K562 (cell line): ENCODE data around the gene CDC6. TPM values are rescaled to one million over a fixed set of nuclear protein-coding genes. Genes with fewer than 3 reads are reported as not detected.

Experiments
- CEBPG ChIP-seq, 3 experiments: fragments of 200-800 bp in 1 of 3; sonication (Bioruptor generic) in 1 of 3; sonication (generic) in 1 of 3; formaldehyde crosslinking in 1 of 3; IDR thresholded peaks in 2 of 3; conservative IDR thresholded peaks in 1 of 3; 2 replicates each; pipeline versions ENCODE4 v1.6.1 to v1.8.0; 2016 to 2022; ENCODE audit warnings: missing compliant biosample characterization in 2 of 3, missing genetic modification characterization in 2 of 3, mild to moderate bottlenecking in 1 of 3, missing genetic modification reagents in 1 of 3
- EGR1 ChIP-seq: fragments of 450-650 bp; conservative IDR thresholded peaks from 2 replicates; pipeline ENCODE4 v1.6.1; 2017; ENCODE audit warnings: mild to moderate bottlenecking
- EHMT2 ChIP-seq: fragments of 450-650 bp; IDR thresholded peaks from 2 replicates; pipeline ENCODE4 v1.6.1; 2018; ENCODE audit warnings: antibody characterized with exemption
- HDAC6 ChIP-seq: IDR thresholded peaks from 2 replicates; pipeline ENCODE4 v1.6.1; 2012; ENCODE audit warnings: low read depth, mild to moderate bottlenecking, control low read depth, inconsistent platforms, low read length, moderate library complexity
- HSF4 ChIP-seq: fragments of 250-450 bp; sonication (Bioruptor Pico); IDR thresholded peaks from 2 replicates; pipeline ENCODE4 v2.1.2; 2022; ENCODE audit warnings: mild to moderate bottlenecking, moderate library complexity, borderline replicate concordance
- LEF1 ChIP-seq: fragments of 450-650 bp; IDR thresholded peaks from 2 replicates; pipeline ENCODE4 v1.6.1; 2016; ENCODE audit warnings: mild to moderate bottlenecking
- MCM2 ChIP-seq: fragments of 450-650 bp; IDR thresholded peaks from 2 replicates; pipeline ENCODE4 v1.6.1; 2017; ENCODE audit warnings: low read depth, mild to moderate bottlenecking
- MCM5 ChIP-seq: fragments of 450-650 bp; IDR thresholded peaks from 2 replicates; pipeline ENCODE4 v1.6.1; 2016; ENCODE audit warnings: low read depth
- NFYB ChIP-seq: IDR thresholded peaks from 2 replicates; pipeline ENCODE4 v1.6.1; 2011; ENCODE audit warnings: mild to moderate bottlenecking, moderate library complexity; ENCODE audit not compliant: insufficient read length; ENCODE audit errors: extremely low read depth
- POLR2A ChIP-seq: fragments of 450-650 bp; conservative IDR thresholded peaks from 2 replicates; pipeline ENCODE4 v1.6.1; 2016
- PTBP1 ChIP-seq: fragments of 200-400 bp; formaldehyde crosslinking; IDR thresholded peaks from 2 replicates; pipeline ENCODE4 v1.6.1; 2017; ENCODE audit warnings: low read depth, low read length
- TAF15 ChIP-seq: fragments of 200-400 bp; formaldehyde crosslinking; IDR thresholded peaks from 2 replicates; pipeline ENCODE4 v1.6.1; 2017; ENCODE audit warnings: mild to moderate bottlenecking, low read depth, low read length, moderate library complexity
- TFAM ChIP-seq: fragments of 250-450 bp; sonication (Bioruptor Pico); conservative IDR thresholded peaks from 2 replicates; pipeline ENCODE4 v1.5.0; 2021; ENCODE audit warnings: mild to moderate bottlenecking, moderate library complexity
- THAP7 ChIP-seq: fragments of 250-450 bp; sonication (Bioruptor Pico); IDR thresholded peaks from 2 replicates; pipeline ENCODE4 v1.5.0; 2021
- YBX1 ChIP-seq: fragments of 450-650 bp; IDR thresholded peaks from 2 replicates; pipeline ENCODE4 v1.7.1; 2016; ENCODE audit warnings: mild to moderate bottlenecking
- ZBTB17 ChIP-seq: fragments of 450-650 bp; formaldehyde crosslinking; IDR thresholded peaks from 2 replicates; pipeline ENCODE4 v1.4.0; 2020; ENCODE audit warnings: mild to moderate bottlenecking
- polyA plus RNA-seq, 8 experiments: library from polyadenylated mRNA; depleted of rRNA in 4 of 8; stranded (reverse) in 5 of 8; unstranded in 3 of 8; fragments of >200 nt; fragmentation: Nextera tagmentation in 2 of 8; fragmentation: Illumina TruSeq in 1 of 8; extraction: Ambion mirVana in 2 of 8; extraction: Trizol in 1 of 8; gene quantifications; 2 replicates each; pipeline versions ENCODE4 v1.2.1 to v1.2.3, GENCODE V29; 2011 to 2014; ENCODE audit warnings: inconsistent platforms in 1 of 8, missing spikeins in 1 of 8
- total RNA-seq, 7 experiments: library from RNA; depleted of rRNA in 6 of 7; stranded (reverse); fragments of >200 nt in 6 of 7; fragmentation: Illumina TruSeq in 2 of 7; extraction: Trizol in 2 of 7; gene quantifications; 2 replicates each; pipeline versions ENCODE4 v1.2.1 to v1.2.3, GENCODE V29; 2011 to 2021; ENCODE audit warnings: low replicate concordance in 1 of 7
- TF ChIP-seq, protein P1 (sequence below): fragments of 450-650 bp; IDR thresholded peaks from 2 replicates; pipeline ENCODE4 v1.6.1; 2018; ENCODE audit not compliant: partially characterized antibody
- TF ChIP-seq, protein P2 (sequence below): sonication (generic); formaldehyde crosslinking; IDR thresholded peaks from 2 replicates; pipeline ENCODE4 v1.8.1; 2022; ENCODE audit warnings: missing genetic modification reagents
- TF ChIP-seq, protein P3 (sequence below): fragments of 450-650 bp; formaldehyde crosslinking; IDR thresholded peaks from 2 replicates; pipeline ENCODE4 v1.4.0; 2020; ENCODE audit warnings: mild to moderate bottlenecking
- TF ChIP-seq, protein P4 (sequence below), 2 experiments: fragments of 200-800 bp in 1 of 2; sonication (Bioruptor generic) in 1 of 2; sonication (generic) in 1 of 2; formaldehyde crosslinking in 1 of 2; IDR thresholded peaks in 1 of 2; conservative IDR thresholded peaks in 1 of 2; 2 replicates each; pipeline versions ENCODE4 v1.5.0 to v1.6.1; 2016 to 2020; ENCODE audit warnings: missing compliant biosample characterization in 1 of 2, missing genetic modification characterization in 1 of 2, missing genetic modification reagents in 1 of 2

Gene CDC6
- total and polyA plus RNA-seq, 9 of the 15 experiments (the other 6 are each of a cell fraction or from before 2014, with no cell fraction given): 29.6 to 141 (median 106) TPM

DNA sequence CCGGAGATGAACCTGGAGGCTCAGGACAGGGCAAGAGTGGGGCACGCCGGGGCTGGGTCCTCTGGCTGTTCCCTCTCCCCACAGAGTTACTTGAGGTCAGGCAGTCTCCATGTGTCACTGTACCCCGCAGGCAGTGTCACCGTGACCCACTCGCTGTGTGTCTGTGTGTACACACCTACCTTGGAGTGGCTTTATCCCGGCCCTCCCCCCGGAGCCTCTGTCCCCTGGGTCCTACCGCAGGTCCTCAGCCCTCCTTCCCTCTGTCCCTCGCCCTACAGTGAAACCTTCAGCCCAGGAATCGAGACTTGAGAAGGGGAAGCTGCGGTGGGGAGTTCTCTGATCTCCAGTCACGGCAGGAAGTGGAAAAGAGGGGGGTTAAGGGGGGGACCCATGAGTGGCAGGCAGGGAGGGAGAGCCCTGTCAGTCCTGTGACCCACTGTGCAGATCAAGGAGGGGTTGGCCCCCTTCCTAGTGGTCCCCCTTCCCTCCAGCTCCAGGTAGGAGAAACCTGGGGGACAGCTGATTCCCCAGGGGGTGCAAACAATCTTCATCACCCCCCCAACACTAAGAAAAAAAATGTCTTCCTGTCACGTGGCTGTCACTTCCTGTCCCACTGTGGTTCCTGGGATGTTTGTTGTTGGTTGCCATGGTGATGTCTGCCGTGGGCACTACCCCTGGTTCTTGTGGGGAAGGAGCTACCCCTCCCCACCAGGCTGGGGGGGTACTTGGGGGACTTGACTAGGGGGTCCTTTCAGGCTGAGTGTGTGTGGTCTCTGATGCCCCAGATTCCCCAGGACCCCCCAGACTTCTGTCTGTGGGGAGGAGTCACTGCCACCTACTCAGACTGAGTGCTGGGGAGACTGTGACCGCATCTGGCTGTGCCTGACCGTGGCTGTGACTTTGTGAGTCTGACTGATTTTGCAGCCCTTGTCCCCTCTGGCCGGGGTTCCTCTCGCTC is 35.0 kb downstream of the CDC6 start (continued):
- TF ChIP-seq, protein P1, sequence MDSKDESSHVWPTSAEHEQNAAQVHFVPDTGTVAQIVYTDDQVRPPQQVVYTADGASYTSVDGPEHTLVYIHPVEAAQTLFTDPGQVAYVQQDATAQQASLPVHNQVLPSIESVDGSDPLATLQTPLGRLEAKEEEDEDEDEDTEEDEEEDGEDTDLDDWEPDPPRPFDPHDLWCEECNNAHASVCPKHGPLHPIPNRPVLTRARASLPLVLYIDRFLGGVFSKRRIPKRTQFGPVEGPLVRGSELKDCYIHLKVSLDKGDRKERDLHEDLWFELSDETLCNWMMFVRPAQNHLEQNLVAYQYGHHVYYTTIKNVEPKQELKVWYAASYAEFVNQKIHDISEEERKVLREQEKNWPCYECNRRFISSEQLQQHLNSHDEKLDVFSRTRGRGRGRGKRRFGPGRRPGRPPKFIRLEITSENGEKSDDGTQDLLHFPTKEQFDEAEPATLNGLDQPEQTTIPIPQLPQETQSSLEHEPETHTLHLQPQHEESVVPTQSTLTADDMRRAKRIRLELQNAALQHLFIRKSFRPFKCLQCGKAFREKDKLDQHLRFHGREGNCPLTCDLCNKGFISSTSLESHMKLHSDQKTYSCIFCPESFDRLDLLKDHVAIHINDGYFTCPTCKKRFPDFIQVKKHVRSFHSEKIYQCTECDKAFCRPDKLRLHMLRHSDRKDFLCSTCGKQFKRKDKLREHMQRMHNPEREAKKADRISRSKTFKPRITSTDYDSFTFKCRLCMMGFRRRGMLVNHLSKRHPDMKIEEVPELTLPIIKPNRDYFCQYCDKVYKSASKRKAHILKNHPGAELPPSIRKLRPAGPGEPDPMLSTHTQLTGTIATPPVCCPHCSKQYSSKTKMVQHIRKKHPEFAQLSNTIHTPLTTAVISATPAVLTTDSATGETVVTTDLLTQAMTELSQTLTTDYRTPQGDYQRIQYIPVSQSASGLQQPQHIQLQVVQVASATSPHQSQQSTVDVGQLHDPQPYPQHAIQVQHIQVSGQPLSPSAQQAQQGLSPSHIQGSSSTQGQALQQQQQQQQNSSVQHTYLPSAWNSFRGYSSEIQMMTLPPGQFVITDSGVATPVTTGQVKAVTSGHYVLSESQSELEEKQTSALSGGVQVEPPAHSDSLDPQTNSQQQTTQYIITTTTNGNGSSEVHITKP: peak; percentile 87
- TF ChIP-seq PTBP1: no peak
- TF ChIP-seq, protein P2, sequence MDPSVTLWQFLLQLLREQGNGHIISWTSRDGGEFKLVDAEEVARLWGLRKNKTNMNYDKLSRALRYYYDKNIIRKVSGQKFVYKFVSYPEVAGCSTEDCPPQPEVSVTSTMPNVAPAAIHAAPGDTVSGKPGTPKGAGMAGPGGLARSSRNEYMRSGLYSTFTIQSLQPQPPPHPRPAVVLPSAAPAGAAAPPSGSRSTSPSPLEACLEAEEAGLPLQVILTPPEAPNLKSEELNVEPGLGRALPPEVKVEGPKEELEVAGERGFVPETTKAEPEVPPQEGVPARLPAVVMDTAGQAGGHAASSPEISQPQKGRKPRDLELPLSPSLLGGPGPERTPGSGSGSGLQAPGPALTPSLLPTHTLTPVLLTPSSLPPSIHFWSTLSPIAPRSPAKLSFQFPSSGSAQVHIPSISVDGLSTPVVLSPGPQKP: no peak
- TF ChIP-seq, protein P3, sequence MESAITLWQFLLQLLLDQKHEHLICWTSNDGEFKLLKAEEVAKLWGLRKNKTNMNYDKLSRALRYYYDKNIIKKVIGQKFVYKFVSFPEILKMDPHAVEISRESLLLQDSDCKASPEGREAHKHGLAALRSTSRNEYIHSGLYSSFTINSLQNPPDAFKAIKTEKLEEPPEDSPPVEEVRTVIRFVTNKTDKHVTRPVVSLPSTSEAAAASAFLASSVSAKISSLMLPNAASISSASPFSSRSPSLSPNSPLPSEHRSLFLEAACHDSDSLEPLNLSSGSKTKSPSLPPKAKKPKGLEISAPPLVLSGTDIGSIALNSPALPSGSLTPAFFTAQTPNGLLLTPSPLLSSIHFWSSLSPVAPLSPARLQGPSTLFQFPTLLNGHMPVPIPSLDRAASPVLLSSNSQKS (CRISPR knock-in tag): no peak
- TF ChIP-seq MCM2: no peak
- no peak for TF ChIP-seq TFAM (CRISPR knock-in tag)
- TF ChIP-seq HDAC6: no peak
- TF ChIP-seq ZBTB17 (CRISPR knock-in tag): no peak
- peak; percentile 23; the same call in 1 of the 2 replicates for TF ChIP-seq EGR1
- no peak for TF ChIP-seq MCM5
- TF ChIP-seq POLR2A: peak; percentile 30; the same call in 1 of the 2 replicates
- no peak for TF ChIP-seq YBX1
- no peak for TF ChIP-seq EHMT2
- TF ChIP-seq NFYB: no peak
- TF ChIP-seq CEBPG (CRISPR knock-in tag; IDR thresholded peaks at IDR 0.05): no peak
- no peak for TF ChIP-seq CEBPG (tag; conservative IDR thresholded peaks at IDR 0.05 in 1 of 2, IDR thresholded peaks at IDR 0.05 in 1 of 2)
- TF ChIP-seq HSF4: no peak
- peak; percentile 62 for TF ChIP-seq LEF1
- TF ChIP-seq THAP7 (CRISPR knock-in tag): no peak
- TF ChIP-seq, protein P4, sequence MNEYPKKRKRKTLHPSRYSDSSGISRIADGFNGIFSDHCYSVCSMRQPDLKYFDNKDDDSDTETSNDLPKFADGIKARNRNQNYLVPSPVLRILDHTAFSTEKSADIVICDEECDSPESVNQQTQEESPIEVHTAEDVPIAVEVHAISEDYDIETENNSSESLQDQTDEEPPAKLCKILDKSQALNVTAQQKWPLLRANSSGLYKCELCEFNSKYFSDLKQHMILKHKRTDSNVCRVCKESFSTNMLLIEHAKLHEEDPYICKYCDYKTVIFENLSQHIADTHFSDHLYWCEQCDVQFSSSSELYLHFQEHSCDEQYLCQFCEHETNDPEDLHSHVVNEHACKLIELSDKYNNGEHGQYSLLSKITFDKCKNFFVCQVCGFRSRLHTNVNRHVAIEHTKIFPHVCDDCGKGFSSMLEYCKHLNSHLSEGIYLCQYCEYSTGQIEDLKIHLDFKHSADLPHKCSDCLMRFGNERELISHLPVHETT (CRISPR knock-in tag; conservative IDR thresholded peaks at IDR 0.05 in 1 of 2, IDR thresholded peaks at IDR 0.05 in 1 of 2): no peak
- TF ChIP-seq TAF15: no peak
